Effector memory CD4-positive, alpha-beta T cell (primary cell): ENCODE results near the gene CSPG5.
A peak's percentile ranks its signal among the peaks of the same experiment; 100 is the strongest.

Experiments used
- DNase-seq, 3 donors: peaks; one replicate each; pipeline ENCODE4 v3.0.0-alpha.2; 2020
- H3K27ac ChIP-seq: 2 replicates; pipeline ENCODE4 v1.7.0; 2013; ENCODE audit warnings: mild to moderate bottlenecking, low read length, moderate library complexity; ENCODE audit not compliant: insufficient read depth, poor library complexity, severe bottlenecking
- H3K27me3 ChIP-seq: replicated peaks from 2 replicates; pipeline ENCODE4 v1.7.0; 2013; ENCODE audit warnings: mild to moderate bottlenecking, low read length; ENCODE audit not compliant: insufficient read depth, control insufficient read depth, poor library complexity, severe bottlenecking
- H3K36me3 ChIP-seq: 2 replicates; pipeline ENCODE4 v1.7.0; 2013; ENCODE audit warnings: mild to moderate bottlenecking, low read length, moderate library complexity; ENCODE audit not compliant: control insufficient read depth, insufficient read depth
- H3K4me1 ChIP-seq: 2 replicates; pipeline ENCODE4 v1.7.0; 2013; ENCODE audit warnings: low read length, mild to moderate bottlenecking; ENCODE audit not compliant: control insufficient read depth, insufficient read depth, poor library complexity, severe bottlenecking
- H3K4me3 ChIP-seq: 2 replicates; pipeline ENCODE4 v1.7.0; 2013; ENCODE audit warnings: low read length, low read depth, mild to moderate bottlenecking; ENCODE audit not compliant: insufficient read depth, poor library complexity, severe bottlenecking
- H3K9me3 ChIP-seq: 2 replicates; pipeline ENCODE4 v1.7.0; 2013; ENCODE audit warnings: mild to moderate bottlenecking, low read length, moderate library complexity; ENCODE audit not compliant: control insufficient read depth

The CSPG5 gene

DNA sequence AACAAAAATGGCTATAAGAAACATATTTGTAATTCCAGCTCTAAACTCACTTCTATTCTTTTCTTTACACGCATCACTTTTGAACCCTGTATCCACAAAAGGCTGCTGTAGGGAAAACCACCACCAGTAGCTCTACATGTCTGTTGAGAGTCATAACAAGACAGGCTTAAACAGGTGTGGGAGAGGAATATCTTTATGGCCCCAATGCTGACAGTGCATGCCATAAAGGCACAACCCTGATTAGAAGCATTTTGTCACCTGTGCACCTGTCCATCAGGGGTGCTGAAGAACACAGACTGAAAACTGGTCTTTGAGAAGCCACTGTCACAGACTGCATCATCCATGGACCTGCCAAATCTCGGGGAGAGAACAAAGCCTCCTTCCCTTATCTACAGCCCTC is 11.6 kb upstream of the CSPG5 start:
- Histone ChIP-seq H3K36me3 (peaks cover 42% of the 10 kb centered on the region), H3K9me3 (no peaks in the 10 kb centered on the region)
- DNase-seq = no peak

DNA sequence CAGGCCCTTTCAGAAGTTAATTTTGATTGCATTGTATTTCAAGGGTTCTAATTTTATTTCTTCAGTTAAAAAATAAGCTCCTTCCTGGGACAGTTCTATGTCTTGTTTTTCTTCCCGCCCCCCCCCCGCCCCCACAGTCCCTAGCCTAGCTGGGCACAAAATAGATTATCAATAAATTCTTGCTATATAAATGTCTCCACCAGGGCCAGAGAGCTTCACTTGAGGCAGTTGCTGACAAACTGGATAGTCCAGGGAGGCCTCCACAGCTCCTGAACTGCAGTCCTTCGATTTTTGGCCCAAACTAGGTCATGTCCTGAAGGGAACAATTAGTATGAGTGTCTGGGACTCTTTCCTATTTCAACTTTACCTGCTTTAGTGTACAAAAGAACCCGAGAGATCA is 9.9 kb upstream of the CSPG5 start:
- H3K27ac ChIP-seq = no peak overlapping the region
- H3K4me3 ChIP-seq = no peak overlapping the region
- H3K4me1 ChIP-seq = no peaks in the 10 kb centered on the region
- no peak for DNase-seq
- no peaks in the 10 kb centered on the region for H3K9me3 ChIP-seq
- peaks cover 37% of the 10 kb centered on the region for H3K36me3 ChIP-seq
- no peaks in the 10 kb centered on the region for H3K27me3 ChIP-seq

More for the DNA sequence above, 11.6 kb upstream of the CSPG5 start:
- H3K27ac ChIP-seq = no peak overlapping the region
- no peaks in the 10 kb centered on the region for H3K27me3 ChIP-seq
- H3K4me1 ChIP-seq = no peaks in the 10 kb centered on the region
- H3K4me3 ChIP-seq = no peak overlapping the region

- no peaks in the 10 kb centered on the region for H3K27me3 ChIP-seq
Measured at GRCh38 chr3:47588053-47588452, 9.4 kb upstream of the CSPG5 start.

DNA sequence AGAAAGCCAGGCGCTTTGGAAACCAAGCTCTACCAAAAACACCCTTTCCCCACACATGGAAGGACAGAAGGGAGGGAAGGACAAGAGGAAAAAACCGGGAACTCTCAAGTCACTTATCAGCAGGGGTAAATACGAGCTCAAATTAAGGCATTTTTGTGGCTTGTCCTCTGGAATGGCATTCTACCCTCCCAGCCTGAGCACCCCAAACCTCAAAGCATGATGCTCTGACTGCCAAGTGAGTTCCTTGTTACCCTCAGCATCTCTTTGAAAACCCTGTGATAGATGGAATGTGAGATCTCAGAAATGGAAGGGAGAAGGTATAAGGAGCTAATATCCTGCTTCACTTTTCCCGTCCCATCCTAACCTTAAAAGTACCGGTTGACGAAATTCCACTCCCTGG is 8.1 kb upstream of the CSPG5 start:
- Histone ChIP-seq H3K27me3 (no peaks in the 10 kb centered on the region), H3K36me3 (peaks cover 34% of the 10 kb centered on the region), H3K4me3 (no peak overlapping the region), H3K4me1 (no peaks in the 10 kb centered on the region), H3K9me3 (no peaks in the 10 kb centered on the region), H3K27ac (no peak overlapping the region)
- no peak for DNase-seq

More at GRCh38 chr3:47588053-47588452, 9.4 kb upstream of the CSPG5 start:
- H3K4me1 ChIP-seq = no peaks in the 10 kb centered on the region
- DNase-seq = no peak
- H3K27ac ChIP-seq = no peak overlapping the region
- H3K36me3 ChIP-seq = peaks cover 34% of the 10 kb centered on the region
- no peak overlapping the region for H3K4me3 ChIP-seq
- no peaks in the 10 kb centered on the region for H3K9me3 ChIP-seq

GRCh38 chr3:47583320-47584075 is 4.8 kb upstream of the CSPG5 start:
- peaks cover 12% of the 10 kb centered on the region for H3K36me3 ChIP-seq
- no peaks in the 10 kb centered on the region for H3K27me3 ChIP-seq
- no peak for DNase-seq
- H3K27ac ChIP-seq = no peak overlapping the region
- H3K4me1 ChIP-seq = no peaks in the 10 kb centered on the region
- H3K4me3 ChIP-seq = no peak overlapping the region
- H3K9me3 ChIP-seq = no peaks in the 10 kb centered on the region

- no peak overlapping the region for H3K4me3 ChIP-seq
- no peak overlapping the region for H3K27ac ChIP-seq
- H3K36me3 ChIP-seq = no peaks in the 10 kb centered on the region
- no peak for DNase-seq
- H3K27me3 ChIP-seq = no peaks in the 10 kb centered on the region
- no peaks in the 10 kb centered on the region for H3K9me3 ChIP-seq
- H3K4me1 ChIP-seq = peaks cover 6% of the 10 kb centered on the region
Measured at GRCh38 chr3:47581835-47582234, 3.2 kb upstream of the CSPG5 start.

GRCh38 chr3:47581422-47581821 is 2.8 kb upstream of the CSPG5 start:
- Histone ChIP-seq H3K36me3 (no peaks in the 10 kb centered on the region), H3K27me3 (no peaks in the 10 kb centered on the region), H3K4me3 (no peak overlapping the region), H3K4me1 (peaks cover 6% of the 10 kb centered on the region), H3K9me3 (no peaks in the 10 kb centered on the region), H3K27ac (no peak overlapping the region)
- no peak for DNase-seq

DNA sequence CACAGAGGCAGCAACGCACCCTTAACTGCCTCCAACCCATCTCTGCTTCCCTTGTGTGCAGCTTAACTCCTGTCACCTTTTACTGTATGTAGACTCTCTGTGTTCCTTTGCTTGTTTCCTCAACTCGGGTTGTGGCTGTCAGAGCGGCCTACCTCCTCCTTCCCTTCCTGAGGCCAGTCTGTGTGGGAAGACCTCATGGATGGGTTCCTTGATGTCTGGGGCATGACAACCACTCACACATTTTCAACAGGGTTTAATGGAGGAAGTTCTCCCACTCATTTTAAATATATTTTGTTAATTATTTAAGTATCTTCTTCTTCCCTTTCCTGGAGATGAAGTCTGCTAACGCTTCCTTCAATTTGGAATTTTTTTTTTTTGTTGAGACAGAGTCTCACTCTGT is 1.8 kb upstream of the CSPG5 start:
- Histone ChIP-seq H3K27me3 (no peaks in the 10 kb centered on the region), H3K4me3 (no peak overlapping the region), H3K9me3 (no peaks in the 10 kb centered on the region), H3K4me1 (peaks cover 6% of the 10 kb centered on the region), H3K36me3 (no peaks in the 10 kb centered on the region), H3K27ac (no peak overlapping the region)
- no peak for DNase-seq

DNA sequence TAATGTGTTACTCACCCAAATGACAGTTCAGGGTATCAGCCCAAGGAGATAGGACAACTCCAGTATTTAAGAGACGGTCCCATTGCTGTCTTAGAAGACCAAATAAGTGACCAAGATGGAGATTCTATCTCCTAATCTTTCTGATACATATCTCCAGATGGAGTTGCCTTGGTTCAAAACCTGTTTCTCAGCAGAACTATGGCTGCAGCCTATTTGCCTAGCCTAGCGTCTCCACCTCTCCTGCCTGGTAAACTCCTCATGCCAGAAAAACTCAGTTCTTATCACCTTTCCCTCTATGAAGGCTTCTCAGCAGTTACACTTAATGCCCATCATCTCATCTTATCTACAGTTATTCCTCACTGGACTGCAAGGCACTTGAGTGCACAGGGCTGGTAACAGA is 1.2 kb upstream of the CSPG5 start:
- no peak overlapping the region for H3K4me3 ChIP-seq
- H3K27ac ChIP-seq = no peak overlapping the region
- DNase-seq = no peak
- no peaks in the 10 kb centered on the region for H3K27me3 ChIP-seq
- H3K9me3 ChIP-seq = no peaks in the 10 kb centered on the region
- no peaks in the 10 kb centered on the region for H3K36me3 ChIP-seq
- H3K4me1 ChIP-seq = peaks cover 6% of the 10 kb centered on the region

DNA sequence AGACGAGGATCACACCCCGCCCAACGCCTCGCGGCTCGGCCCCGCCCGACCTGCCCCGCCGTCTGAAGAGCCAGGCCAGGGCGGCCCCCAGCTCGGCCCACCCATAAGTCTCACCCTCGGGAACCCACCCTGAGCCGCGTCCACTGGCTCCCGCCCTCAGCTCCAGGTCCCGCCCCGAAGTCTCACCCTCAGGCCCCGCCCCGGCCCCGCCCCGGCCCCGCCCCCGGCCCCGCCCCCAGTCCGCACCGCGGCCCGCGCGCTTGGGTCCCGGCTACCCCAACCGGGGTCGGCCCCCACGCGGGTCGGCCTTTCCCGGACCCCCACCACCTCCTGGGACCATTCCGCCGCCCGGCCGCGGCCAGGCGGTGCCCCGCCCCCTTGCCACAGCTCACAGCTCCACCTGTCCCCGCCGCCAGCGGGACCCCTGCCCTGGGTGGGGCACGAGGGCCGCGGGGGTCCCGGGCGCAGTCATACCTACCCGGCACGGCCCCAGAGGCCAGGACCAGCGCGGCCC is 489 bp downstream of the CSPG5 start:
- peaks cover 6% of the 10 kb centered on the region for H3K4me1 ChIP-seq
- H3K9me3 ChIP-seq = no peaks in the 10 kb centered on the region
- no peak overlapping the region for H3K27ac ChIP-seq
- peak overlapping the region; percentile 63 for H3K4me3 ChIP-seq
- peak; percentile 17 to 38 (median 34) for DNase-seq
- H3K36me3 ChIP-seq = no peaks in the 10 kb centered on the region
- no peaks in the 10 kb centered on the region for H3K27me3 ChIP-seq
